IPS-18a (cell line): ENCODE results near the gene PLEKHA5.
A peak's percentile ranks its signal among the peaks of the same experiment; 100 is the strongest.
"Not testable (repeated sequence)": the region's sequence is repeated elsewhere in the genome, so short reads cannot be mapped to it uniquely, and the experiment has no call there.

Experiments used
- H3K27ac ChIP-seq: one replicate; pipeline ENCODE4 v1.5.1; 2013; ENCODE audit warnings: low read length
- H3K27me3 ChIP-seq: one replicate; pipeline ENCODE4 v1.6.1; 2013; ENCODE audit warnings: mild to moderate bottlenecking, low read length; ENCODE audit not compliant: control insufficient read depth, insufficient read depth
- H3K36me3 ChIP-seq: one replicate; pipeline ENCODE4 v1.6.1; 2013; ENCODE audit warnings: low read depth, low read length; ENCODE audit not compliant: control insufficient read depth
- H3K4me1 ChIP-seq: one replicate; pipeline ENCODE4 v1.6.1; 2013; ENCODE audit warnings: low read depth, low read length; ENCODE audit not compliant: control insufficient read depth
- H3K4me3 ChIP-seq: one replicate; pipeline ENCODE4 v1.5.1; 2013; ENCODE audit warnings: low read length
- H3K9ac ChIP-seq: one replicate; pipeline ENCODE4 v1.6.1; 2013; ENCODE audit warnings: mild to moderate bottlenecking, low read length, moderate library complexity
- H3K9me3 ChIP-seq: one replicate; pipeline ENCODE4 v1.6.1; 2013; ENCODE audit warnings: low read depth, low read length; ENCODE audit not compliant: control insufficient read depth

PLEKHA5 gene, protein sequence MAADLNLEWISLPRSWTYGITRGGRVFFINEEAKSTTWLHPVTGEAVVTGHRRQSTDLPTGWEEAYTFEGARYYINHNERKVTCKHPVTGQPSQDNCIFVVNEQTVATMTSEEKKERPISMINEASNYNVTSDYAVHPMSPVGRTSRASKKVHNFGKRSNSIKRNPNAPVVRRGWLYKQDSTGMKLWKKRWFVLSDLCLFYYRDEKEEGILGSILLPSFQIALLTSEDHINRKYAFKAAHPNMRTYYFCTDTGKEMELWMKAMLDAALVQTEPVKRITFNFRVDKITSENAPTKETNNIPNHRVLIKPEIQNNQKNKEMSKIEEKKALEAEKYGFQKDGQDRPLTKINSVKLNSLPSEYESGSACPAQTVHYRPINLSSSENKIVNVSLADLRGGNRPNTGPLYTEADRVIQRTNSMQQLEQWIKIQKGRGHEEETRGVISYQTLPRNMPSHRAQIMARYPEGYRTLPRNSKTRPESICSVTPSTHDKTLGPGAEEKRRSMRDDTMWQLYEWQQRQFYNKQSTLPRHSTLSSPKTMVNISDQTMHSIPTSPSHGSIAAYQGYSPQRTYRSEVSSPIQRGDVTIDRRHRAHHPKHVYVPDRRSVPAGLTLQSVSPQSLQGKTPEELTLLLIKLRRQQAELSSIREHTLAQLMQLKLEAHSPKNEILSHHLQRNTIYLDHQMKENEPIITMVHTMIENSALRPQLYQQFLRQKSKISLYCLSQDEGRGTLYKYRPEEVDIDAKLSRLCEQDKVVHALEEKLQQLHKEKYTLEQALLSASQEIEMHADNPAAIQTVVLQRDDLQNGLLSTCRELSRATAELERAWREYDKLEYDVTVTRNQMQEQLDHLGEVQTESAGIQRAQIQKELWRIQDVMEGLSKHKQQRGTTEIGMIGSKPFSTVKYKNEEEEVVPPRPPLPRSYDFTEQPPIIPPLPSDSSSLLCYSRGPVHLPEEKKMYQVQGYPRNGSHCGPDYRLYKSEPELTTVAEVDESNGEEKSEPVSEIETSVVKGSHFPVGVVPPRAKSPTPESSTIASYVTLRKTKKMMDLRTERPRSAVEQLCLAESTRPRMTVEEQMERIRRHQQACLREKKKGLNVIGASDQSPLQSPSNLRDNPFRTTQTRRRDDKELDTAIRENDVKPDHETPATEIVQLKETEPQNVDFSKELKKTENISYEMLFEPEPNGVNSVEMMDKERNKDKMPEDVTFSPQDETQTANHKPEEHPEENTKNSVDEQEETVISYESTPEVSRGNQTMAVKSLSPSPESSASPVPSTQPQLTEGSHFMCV

GRCh38 chr12:19129486-19130223 is at the start of gene PLEKHA5:
TSS of gene PLEKHA5 (plus strand) at chr12:19129733. CDS start at chr12:19129800, 67 bp downstream.
- peaks cover 35% of the 10 kb centered on the region for H3K4me1 ChIP-seq
- peaks cover 7% of the 10 kb centered on the region for H3K36me3 ChIP-seq
- H3K4me3 ChIP-seq = peak within 1 kb of the TSS; percentile 97
- H3K9ac ChIP-seq = peak within 1 kb of the TSS; percentile 83
- H3K27me3 ChIP-seq = no peaks in the 10 kb centered on the region
- H3K9me3 ChIP-seq = peaks cover 17% of the 10 kb centered on the region
- peak within 1 kb of the TSS; percentile 71 for H3K27ac ChIP-seq

DNA sequence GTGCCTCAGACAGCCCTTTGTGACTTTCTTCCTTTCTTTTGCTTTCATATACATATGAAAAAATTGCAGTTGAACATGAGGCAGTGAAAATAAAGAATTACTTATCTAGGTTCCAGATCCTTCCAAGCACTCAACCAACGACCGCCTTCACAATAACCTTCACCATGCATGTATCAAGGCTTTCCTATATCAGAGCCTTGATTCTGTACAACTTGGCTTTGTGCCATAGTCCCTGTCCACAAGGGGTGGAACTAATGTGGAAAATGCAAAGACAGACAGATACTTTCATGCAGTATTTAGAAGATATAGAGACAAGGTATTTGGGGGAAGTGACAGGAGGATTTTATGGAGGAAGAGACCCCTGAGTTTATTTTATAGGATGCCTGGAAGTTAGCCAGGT is 48.6 kb upstream of the PLEKHA5 start:
- Histone ChIP-seq H3K9ac (no peak overlapping the region), H3K4me3 (no peak overlapping the region), H3K27me3 (no peaks in the 10 kb centered on the region), H3K27ac (no peak overlapping the region), H3K36me3 (no peaks in the 10 kb centered on the region), H3K4me1 (no peaks in the 10 kb centered on the region), H3K9me3 (no peaks in the 10 kb centered on the region)

GRCh38 chr12:19082365-19082911 is 47.1 kb upstream of the PLEKHA5 start:
- no peak overlapping the region for H3K27ac ChIP-seq

GRCh38 chr12:19084547-19084946 is 45.0 kb upstream of the PLEKHA5 start:
- Histone ChIP-seq H3K9me3 (no peaks in the 10 kb centered on the region), H3K36me3 (no peaks in the 10 kb centered on the region), H3K27ac (no peak overlapping the region)

More at GRCh38 chr12:19082365-19082911, 47.1 kb upstream of the PLEKHA5 start:
- H3K9ac ChIP-seq = no peak overlapping the region
- H3K9me3 ChIP-seq = no peaks in the 10 kb centered on the region
- no peaks in the 10 kb centered on the region for H3K36me3 ChIP-seq
- H3K27me3 ChIP-seq = no peaks in the 10 kb centered on the region
- no peak overlapping the region for H3K4me3 ChIP-seq
- no peaks in the 10 kb centered on the region for H3K4me1 ChIP-seq

DNA sequence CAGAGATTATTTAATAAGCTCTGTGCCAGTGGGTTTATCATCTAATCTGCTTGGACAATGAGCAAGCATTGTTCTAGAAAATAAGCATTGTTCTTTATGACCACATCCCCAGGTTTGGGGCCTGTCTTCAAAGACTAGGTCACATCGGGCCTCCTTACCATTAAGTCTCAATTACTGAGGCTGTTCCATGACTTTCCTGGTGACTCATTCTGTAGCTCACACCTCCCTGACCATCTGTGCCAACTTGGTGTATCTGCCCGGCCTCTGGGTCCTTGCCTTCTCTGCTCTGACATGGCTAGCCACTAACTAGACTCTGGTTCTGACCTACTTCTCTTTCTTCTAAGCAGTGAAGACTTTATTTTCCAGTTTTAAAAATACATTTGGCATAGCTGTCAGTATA is 44.4 kb upstream of the PLEKHA5 start:
- Histone ChIP-seq H3K4me1 (no peaks in the 10 kb centered on the region), H3K27me3 (no peaks in the 10 kb centered on the region), H3K9me3 (no peaks in the 10 kb centered on the region), H3K9ac (no peak overlapping the region), H3K36me3 (no peaks in the 10 kb centered on the region), H3K4me3 (no peak overlapping the region), H3K27ac (no peak overlapping the region)

More at GRCh38 chr12:19084547-19084946, 45.0 kb upstream of the PLEKHA5 start:
- H3K4me3 ChIP-seq = no peak overlapping the region
- H3K9ac ChIP-seq = no peak overlapping the region
- H3K4me1 ChIP-seq = no peaks in the 10 kb centered on the region
- no peaks in the 10 kb centered on the region for H3K27me3 ChIP-seq

DNA sequence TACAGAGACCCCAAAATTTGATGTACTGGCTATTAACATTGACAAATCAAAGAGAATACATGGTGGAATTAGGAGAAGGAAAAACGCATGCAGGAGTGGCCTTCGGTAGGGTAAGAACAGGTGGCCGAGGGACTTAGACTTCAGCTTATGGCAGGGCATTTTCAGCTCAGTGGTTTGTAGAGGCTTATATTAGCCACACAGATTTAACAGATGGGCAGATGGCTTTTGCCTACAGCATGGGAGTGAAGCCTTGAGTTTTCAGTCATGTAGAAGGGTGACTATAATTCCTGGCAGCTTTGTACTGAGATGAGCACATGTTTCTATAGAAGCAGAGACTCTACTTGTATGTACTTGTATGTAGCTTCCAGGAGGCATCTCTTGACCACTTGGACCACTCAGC is 40.9 kb upstream of the PLEKHA5 start:
- Histone ChIP-seq H3K9ac (no peak overlapping the region), H3K4me3 (no peak overlapping the region), H3K27me3 (no peaks in the 10 kb centered on the region), H3K9me3 (no peaks in the 10 kb centered on the region), H3K27ac (no peak overlapping the region), H3K4me1 (no peaks in the 10 kb centered on the region), H3K36me3 (no peaks in the 10 kb centered on the region)

DNA sequence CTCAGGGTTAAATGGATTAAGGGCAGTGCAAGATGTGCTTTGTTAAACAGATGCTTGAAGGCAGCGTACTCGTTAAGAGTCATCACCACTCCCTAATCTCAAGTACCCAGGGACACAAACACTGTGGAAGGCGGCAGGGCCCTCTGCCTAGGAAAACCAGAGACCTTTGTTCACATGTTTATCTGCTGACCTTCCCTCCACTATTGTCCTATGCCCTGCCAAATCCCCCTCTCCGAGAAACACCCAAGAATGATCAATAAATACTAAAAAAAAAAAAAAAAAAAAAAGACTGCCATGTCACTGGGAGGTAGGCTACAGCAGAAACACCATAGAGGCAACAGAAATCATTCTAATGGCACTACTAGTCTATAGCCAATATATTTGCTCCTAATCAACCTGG is 37.1 kb upstream of the PLEKHA5 start:
- not testable (repeated sequence) for H3K4me3 ChIP-seq, H3K4me1 ChIP-seq, H3K27me3 ChIP-seq, H3K9me3 ChIP-seq, H3K27ac ChIP-seq, H3K36me3 ChIP-seq, H3K9ac ChIP-seq

DNA sequence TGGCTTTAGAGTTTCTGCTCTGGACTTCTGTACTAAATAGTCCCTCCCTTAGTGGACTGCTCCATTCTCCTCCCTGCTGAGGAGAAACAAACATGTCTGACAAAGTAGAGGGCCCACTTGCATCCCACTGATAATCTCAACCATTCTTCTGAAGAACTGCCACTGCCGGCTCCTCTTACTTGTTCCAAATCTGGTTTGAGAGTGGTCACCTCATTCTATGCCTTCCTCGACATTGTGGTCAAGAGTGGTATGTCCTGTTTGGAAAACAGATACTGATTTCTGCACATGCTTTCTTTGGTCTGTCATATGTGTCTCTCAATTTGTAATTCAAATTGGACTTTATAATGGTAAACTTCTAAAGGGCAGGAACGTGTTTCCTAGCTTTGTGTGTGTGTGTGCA is 36.3 kb upstream of the PLEKHA5 start:
- H3K27ac ChIP-seq = no peak overlapping the region
- no peaks in the 10 kb centered on the region for H3K27me3 ChIP-seq
- H3K36me3 ChIP-seq = no peaks in the 10 kb centered on the region
- no peak overlapping the region for H3K9ac ChIP-seq
- H3K9me3 ChIP-seq = no peaks in the 10 kb centered on the region
- no peak overlapping the region for H3K4me3 ChIP-seq
- H3K4me1 ChIP-seq = no peaks in the 10 kb centered on the region

DNA sequence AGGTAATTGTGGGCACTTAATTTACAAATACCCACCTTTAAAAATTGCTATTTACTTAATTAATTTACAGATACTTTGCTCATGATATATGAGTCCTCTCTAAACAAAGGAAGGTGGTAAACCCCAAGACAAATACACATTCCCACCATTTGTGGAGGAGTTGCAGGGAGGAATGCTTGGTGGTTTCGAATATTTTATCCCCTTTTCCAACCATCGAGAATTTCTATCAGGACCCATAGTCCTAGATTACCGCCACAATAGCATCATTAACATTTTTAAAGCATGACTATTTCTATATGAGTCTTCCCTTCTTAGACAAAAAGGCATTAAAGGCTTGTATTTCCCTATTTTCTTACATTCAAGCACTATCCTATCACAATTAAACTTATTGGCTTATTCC is 34.2 kb upstream of the PLEKHA5 start:
- H3K27me3 ChIP-seq = no peaks in the 10 kb centered on the region
- no peaks in the 10 kb centered on the region for H3K4me1 ChIP-seq
- no peak overlapping the region for H3K9ac ChIP-seq
- no peak overlapping the region for H3K4me3 ChIP-seq
- no peak overlapping the region for H3K27ac ChIP-seq
- no peaks in the 10 kb centered on the region for H3K9me3 ChIP-seq
- H3K36me3 ChIP-seq = no peaks in the 10 kb centered on the region

GRCh38 chr12:19095756-19096480 is 33.6 kb upstream of the PLEKHA5 start:
- Histone ChIP-seq H3K9ac (no peak overlapping the region), H3K27ac (no peak overlapping the region), H3K27me3 (no peaks in the 10 kb centered on the region), H3K4me1 (no peaks in the 10 kb centered on the region), H3K4me3 (no peak overlapping the region), H3K36me3 (no peaks in the 10 kb centered on the region), H3K9me3 (no peaks in the 10 kb centered on the region)
